Uterus (tissue), 2 donors: ENCODE data around the gene HOXD10.

ENCODE experiments used
- CTCF ChIP-seq, 4 experiments: fragments of 200-600 bp in 2 of 4; fragments of 450-650 bp in 2 of 4; sonication (generic) in 2 of 4; IDR thresholded peaks; one replicate each; pipeline ENCODE4 v1.5.1; 2016 to 2019; ENCODE audit warnings: antibody characterized with exemption in 4 of 4, mild to moderate bottlenecking in 2 of 4, moderate library complexity in 1 of 4
- POLR2A ChIP-seq, 2 donors: fragments of 450-650 bp; IDR thresholded peaks; one replicate each; pipeline ENCODE4 v1.6.1; 2016; ENCODE audit warnings: antibody characterized with exemption in 2 of 2, mild to moderate bottlenecking in 1 of 2, moderate library complexity in 1 of 2

GRCh38 chr2:176100547-176101140, 15.9 kb upstream of the HOXD10 start:
- TF ChIP-seq POLR2A (IDR thresholded peaks at IDR 0.05) = no peak
- no peak for TF ChIP-seq CTCF (IDR thresholded peaks at IDR 0.05)
